ENCODE measurements around the gene FAM120A.

FAM120A gene

DNA sequence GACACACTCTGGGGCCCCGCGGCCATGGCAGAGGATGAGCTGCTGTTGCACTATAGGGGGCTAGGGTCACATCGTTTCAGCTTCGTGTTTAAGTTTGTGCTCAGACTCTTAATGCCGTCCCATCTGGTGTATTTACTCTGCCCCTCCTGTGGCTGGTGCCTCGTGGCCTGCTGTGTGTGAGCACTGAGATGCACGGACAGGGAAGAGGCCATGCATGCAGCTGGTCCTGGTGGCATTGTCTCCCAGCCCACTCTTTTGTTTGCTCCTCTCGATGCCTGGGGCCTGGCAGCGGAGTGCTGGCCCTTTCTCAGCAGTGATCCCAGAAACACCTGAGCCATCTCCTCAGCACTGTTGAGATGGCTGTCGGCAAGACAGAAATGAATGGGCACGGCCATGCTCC lies 94.9 kb downstream of the FAM120A start:
- DNase-seq (ENCODE audit: low spot score) (no peak), FAIRE-seq (no peak)

DNA sequence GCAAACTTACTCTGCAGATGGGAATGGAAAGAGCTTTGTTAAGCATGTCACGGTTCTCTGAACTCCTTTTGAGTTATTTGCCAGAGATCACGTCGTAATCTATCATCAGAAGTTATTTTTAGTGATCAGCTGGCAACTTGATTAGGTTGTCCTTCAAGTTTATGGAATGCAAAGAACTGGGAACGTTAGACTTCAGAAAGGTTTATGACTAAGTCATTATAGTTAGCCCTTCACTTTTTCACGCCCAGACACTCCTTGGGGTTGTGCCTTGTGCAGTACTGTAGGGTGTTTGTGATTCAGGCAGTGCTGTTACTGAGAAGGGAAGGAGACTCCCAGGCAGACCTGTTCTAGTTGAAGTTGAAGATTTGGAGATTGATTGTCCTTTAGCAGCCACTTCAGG lies 98.1 kb downstream of the FAM120A start:
- no peak for DNase-seq (ENCODE audit: low spot score)
- no peak for FAIRE-seq

DNA sequence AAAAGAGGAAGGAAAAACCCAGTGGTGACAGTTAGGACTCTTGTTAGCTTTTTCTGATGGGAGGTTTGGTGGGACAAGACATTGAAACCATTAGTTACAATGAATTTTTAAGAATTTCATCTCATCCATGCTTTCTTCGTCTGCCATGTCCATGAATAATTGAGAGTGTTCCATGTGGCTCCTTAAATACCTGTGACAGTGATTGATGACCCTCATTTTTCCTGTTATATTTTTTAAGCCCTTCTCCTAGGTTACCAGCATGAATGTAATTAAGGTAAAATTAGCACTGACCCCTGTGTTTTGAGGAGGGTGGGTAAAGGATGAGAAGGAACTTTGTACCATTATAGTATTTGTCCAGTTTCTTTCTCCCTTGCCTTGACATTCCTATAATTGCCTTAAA lies 101.4 kb downstream of the FAM120A start:
- DNase-seq (ENCODE audit: low spot score): no peak
- no peak for FAIRE-seq

GRCh38 chr9:93555370-93555769 lies 103.9 kb downstream of the FAM120A start:
- no peak for DNase-seq (ENCODE audit: low spot score)
- FAIRE-seq: no peak

DNA sequence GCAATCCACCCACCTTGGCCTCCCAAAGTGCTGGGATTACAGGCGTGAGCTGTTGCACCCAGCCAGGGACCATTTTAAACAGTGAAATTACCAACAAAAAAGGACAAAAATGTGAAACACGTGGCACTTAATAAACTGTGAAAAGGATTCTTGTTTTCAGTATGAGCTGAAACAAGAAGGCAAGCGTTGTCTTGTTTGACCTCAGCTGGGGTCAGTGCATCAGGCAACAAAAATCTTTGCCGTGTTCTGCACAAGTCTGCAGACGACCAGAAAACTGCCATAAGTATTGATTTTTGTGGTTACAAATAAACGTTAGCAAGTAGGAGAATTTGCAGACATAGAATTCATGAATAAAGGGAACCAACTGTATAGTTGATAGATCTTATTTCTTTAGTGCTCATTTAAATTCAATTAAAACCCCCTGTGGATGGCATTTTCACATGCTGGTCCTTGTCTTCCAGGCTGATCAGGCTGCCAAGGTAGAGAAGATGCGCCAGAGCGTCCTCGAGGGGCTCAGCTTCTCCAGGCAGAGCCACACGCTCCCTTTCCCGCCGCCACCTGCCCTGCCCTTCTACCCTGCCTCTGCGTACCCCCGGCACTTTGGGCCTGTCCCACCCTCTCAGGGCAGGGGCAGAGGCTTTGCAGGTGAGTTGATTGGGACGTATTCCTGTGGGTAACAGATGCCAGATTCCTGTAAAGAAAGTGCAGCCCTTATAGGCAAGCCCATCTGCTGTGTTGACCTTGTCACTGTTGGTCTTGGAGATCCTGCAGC lies 106.1 kb downstream of the FAM120A start:
- no peak for FAIRE-seq
- no peak for DNase-seq (ENCODE audit: low spot score)

- DNase-seq (ENCODE audit: low spot score) (no peak), FAIRE-seq (no peak)
Measured at GRCh38 chr9:93558503-93558902, 107.0 kb downstream of the FAM120A start.

GRCh38 chr9:93560991-93561390 lies 109.5 kb downstream of the FAM120A start:
- FAIRE-seq: no peak
- no peak for DNase-seq (ENCODE audit: low spot score)

GRCh38 chr9:93562157-93562556 lies 110.7 kb downstream of the FAM120A start:
- FAIRE-seq: no peak
- DNase-seq (ENCODE audit: low spot score): no peak

- FAIRE-seq (no peak), DNase-seq (ENCODE audit: low spot score) (no peak)
Measured at GRCh38 chr9:93565089-93565488, 113.6 kb downstream of the FAM120A start.

DNA sequence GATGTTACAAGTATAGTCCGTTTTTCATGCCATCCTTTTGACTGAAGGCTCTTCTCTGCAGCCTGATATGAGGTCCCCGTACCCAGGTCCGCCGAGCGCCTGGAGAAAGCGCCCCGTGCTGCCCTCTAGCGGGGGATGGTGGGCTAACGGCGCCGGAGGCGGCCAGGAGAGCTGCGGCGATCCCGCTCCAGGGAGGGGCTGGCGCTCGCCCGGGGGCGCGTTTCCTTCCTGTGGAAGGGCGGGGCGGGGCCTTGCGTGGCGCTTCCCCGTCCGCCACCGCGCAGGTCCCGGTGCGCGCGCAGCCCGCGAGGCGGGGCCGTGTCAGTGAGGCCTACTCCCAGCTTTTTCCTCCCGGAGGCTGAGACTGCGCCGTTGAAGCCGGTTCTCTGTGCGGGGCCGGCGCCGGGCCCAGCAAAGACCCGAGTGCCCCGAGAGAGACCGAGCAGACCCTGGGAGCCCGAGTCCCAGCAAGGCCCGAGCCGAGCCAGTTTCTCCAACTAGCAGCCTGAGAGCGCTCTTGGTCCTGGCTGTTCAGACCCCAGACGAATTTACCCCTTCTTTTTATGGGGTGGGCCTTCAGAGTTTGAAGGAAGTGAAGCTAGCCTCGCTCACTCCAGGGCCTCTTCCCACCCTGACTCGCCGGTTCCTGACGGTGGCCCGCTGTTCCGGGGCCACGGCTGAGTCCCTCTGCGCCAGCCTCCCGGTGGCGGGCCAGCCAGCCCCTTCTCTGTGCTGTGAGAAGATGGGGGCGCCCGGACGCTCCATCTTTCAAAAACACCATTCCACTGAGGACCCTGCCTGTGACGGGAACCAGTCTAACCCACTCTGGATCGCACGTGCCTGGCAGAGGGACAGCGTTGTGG lies 115.2 kb downstream of the FAM120A start:
- FAIRE-seq (no peak), DNase-seq (ENCODE audit: low spot score) (peak; percentile 99)

DNA sequence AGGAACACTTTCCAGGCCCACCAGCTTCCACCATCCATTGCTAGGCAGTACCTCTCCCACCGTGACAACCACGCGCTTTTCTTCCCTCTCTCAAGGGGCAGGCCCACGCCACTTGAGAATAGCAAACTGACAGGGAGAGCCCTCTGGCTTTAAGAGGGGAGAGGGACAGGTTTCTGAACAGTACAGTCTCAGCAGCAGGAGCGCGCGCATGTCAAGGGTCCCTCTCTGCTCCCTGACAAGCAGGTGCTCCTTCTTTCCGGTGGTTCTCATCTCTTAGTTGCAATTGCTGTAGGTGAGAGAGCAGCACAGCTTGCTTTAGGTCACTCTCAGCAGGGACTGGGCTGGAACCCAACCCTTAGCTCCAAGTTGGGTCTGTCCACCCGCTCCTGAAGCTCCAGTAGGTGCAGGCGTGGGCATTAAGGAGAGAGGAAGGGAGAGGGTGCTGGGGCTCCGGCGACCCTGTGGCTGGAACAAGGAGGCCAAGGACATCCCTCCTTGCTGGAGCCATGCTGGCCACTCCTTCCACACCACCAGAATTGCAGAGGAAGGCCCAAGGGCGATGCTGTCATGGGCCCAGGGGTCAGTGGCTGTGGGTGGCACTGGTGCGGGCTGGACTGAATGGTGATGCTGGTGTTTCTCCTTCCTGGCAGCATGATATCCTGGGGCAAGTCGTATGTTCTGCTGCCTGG lies 115.9 kb downstream of the FAM120A start:
- FAIRE-seq: no peak
- DNase-seq (ENCODE audit: low spot score): no peak

DNA sequence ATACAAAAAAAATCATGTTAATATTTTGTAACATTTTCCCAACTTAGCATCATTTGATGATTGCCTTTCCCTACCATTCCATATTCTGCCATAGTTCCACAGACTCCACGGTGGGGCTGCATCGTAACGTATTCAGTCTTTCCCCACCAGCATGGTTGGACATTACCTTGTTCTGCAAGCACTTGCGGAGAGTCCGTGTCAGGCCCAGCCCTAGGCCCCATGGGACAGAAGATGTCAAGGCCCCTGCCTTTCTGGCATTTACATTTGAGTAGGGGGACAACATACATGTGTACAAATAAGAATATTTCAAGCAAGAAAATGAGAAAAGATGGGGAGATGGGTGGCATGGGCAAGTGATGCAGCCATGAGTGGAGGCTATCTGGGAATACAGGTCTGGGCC lies 116.7 kb downstream of the FAM120A start:
- FAIRE-seq (no peak), DNase-seq (ENCODE audit: low spot score) (no peak)

- DNase-seq (ENCODE audit: low spot score) (no peak), FAIRE-seq (no peak)
Measured at GRCh38 chr9:93569621-93570174, 118.2 kb downstream of the FAM120A start.

DNA sequence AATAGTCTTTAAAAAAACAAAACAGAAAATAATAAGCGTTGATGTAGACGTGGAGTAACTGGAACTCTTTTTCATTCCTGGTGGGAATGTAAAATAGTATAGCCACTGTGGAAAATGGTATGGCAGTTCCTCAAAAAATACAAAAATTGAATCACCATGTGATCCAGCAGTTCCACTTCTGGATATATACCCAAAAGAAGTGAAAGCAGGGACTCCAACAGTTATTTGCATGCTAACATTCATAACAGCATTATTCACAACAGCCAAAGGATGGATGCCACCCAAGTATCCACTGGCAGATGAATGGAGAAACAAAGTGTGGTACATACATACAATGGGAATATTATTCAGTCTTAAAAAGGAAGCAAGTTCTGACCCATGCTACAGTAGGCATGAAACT lies 120.7 kb downstream of the FAM120A start:
- FAIRE-seq (no peak), DNase-seq (ENCODE audit: low spot score) (no peak)

DNA sequence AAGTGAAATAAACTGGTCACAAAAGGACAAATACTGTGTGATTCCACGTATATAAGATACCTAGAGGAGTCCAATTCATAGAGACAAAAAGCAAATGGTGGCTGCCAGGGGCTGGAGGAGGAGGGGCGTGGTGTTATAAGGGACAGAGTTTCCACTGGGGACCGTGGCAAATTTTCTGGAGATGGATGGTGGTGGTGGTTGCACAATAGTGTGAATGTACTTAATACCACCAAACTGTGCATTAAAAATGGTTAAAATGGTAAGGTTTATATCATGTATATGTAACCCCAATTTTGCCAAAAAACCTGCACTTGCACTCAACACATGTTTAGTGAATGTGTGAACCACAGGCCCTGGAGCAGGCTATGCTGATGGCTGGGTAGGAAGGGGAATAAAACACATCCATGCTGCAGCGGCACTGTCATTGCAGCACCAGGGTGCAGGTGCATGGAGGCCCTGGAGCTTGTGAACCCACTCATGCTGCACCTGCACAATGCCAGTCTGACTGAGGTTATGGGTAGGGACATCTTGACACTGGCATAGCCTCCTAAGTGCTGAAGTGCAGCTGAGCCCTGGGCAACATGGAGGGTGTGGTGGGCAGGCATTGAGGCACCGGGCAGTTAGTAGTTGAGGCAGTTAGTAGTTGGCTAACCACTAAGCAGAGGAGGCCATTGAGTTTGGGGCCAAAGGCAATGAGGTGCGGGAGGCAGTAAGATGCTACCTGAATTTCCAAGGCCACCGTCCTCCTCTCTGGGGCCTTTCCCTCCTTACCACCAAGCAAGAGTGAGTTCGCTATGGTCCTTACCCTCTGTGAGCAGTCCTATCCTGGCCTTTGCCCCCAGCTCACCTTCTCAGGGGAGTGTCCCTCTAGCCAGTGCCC lies 121.4 kb downstream of the FAM120A start:
- DNase-seq (ENCODE audit: low spot score) (no peak), FAIRE-seq (peak; percentile 32)

DNA sequence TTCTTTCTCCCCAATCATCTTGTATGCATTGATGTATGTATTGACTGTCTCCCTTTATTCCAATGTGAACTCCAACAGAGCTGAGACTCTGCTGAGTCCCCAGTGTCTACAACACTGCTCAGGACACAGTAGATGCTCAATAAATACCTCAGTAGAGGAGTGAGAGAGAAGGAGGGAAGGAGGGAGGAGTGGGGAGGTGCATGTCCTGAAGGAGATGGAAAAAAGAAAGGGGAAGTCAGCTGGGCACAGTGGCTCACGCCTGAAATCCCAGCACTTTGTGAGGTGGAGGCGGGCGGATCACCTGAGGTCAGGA lies 122.0 kb downstream of the FAM120A start:
- DNase-seq (ENCODE audit: low spot score) (no peak), FAIRE-seq (no peak)

DNA sequence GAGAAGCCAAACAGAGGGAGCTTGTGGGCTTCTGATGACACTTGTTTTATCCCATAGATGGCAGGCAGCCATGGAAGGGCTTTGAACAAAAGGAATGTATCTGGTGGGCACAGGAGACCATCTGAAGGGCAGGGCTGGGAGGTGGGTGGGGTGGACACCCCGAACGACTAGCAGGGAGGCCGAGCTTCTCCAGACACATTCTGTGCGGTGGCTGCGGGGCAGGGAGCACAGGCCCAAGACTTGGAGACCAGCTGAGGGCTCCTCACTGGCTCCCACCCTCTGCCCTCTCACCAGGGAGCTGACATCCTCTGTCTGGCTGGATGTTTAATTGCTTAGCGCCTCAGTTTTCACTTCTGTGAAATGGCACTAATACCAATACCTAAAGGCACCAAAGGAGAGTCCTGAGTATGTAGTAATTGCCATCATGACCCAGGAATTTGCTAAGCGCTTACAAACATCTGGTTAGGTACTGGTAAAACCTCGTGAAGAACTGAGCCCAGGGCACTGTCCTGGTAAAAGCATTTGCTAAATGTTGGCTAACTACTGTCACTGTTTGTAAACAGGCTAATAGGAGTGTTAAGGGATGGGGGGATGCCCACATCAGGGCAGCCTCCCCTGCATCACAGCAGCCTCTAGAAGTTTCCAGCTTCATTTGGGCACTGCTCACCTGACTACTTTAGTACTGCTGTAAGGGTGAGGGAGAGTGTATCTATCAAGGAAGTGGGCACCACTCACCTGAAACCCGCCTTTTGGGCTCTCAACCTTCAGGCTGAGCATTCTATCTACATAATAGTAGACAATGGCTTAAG lies 122.8 kb downstream of the FAM120A start:
- FAIRE-seq (no peak), DNase-seq (ENCODE audit: low spot score) (no peak)

- DNase-seq (ENCODE audit: low spot score): no peak
- no peak for FAIRE-seq
Measured at GRCh38 chr9:93574900-93575795, 123.7 kb downstream of the FAM120A start.

GRCh38 chr9:93575796-93576257 lies 124.3 kb downstream of the FAM120A start:
- FAIRE-seq (no peak), DNase-seq (ENCODE audit: low spot score) (peak; percentile 50)

Measured in urothelium cell line (cell line).